Measurements from ENCODE around the gene ZFHX3.
A peak's percentile ranks its signal among the peaks of the same experiment; 100 is the strongest.

Gene ZFHX3

DNA sequence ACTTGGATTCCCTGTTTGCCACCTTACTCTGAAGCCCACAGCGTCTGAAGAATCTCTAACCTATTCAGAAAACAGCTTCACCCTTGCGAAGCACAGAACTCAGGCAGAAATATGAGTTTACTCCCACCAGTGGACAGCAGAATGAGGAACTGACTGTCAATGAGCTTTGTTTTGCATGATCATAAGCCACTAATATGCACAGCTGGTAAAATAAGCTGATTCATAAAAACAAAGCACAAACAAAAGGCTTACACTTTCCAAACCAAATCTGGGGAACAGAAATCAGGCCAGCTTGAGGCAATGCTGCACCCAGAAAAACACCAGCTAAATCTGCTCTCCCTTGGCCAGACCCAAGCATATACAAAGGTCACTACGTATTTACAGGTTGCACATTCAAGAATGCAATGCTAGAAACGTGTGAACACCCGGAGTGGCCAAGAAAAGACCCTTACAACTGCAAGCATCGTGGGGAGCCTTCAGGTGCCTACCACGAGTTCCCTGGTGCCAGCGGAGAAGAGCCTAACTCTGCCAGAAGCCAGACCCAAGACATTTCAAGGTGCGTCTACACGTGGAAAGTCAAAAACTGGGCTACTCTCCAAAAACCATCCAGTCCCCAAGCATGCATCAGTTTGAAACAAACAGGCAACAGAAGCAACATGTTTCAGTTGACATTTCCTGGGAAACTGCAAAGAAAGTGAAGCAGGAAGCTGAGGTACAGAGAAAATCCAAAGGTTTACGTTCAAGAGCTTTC, 207.1 kb downstream of the ZFHX3 start:
- no peak for DNase-seq (ENCODE audit: insufficient read length, low spot score)
- no peak for FAIRE-seq

DNA sequence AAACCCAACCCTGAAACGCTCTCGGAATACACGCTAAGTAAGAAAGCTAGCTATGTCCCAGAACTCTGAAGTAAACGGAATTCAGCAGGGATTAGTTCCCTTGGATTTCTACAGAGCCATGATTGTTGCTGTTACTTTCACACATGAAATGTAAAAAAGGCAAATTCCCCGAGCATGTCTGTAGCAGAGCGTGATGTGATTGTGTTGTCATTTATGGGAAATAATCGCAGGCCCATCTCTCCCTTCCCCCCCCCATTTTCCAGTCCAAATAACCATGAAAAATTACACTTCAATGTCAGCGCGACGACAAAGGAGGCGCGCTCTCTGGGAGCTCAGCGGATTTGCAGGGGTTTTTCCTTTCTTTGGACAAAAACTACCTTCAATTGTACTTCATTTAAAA, 209.0 kb downstream of the ZFHX3 start:
- FAIRE-seq, result no peak
- no peak for DNase-seq (ENCODE audit: insufficient read length, low spot score)

GRCh38 chr16:72838586-72838910, 209.4 kb downstream of the ZFHX3 start:
- FAIRE-seq (no peak), DNase-seq (ENCODE audit: insufficient read length, low spot score) (no peak)

GRCh38 chr16:72837846-72838585, 209.9 kb downstream of the ZFHX3 start:
- no peak for DNase-seq (ENCODE audit: insufficient read length, low spot score)

DNA sequence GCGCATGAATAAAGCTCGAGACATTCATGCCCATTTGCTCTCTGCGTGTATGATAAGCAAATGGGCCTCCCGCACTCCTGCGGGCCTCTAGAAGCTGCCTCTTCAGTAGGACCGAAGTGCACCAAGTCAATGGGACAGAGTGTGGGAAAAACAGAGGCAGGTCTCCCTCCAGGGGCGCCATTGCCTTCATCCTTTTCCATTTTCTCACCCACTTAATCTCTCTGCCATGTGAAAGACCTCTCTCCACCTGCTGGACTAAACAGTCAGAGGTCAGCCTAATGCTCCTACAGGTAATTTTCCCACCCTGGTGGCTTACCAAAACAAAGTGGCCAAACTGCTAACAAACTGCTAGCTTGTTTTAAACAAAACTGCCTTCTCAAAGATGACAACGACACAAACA, 210.9 kb downstream of the ZFHX3 start:
- FAIRE-seq, result no peak
- DNase-seq (ENCODE audit: insufficient read length, low spot score), result no peak

More at GRCh38 chr16:72837846-72838585, 209.9 kb downstream of the ZFHX3 start:
- FAIRE-seq, result peak; percentile 16

DNA sequence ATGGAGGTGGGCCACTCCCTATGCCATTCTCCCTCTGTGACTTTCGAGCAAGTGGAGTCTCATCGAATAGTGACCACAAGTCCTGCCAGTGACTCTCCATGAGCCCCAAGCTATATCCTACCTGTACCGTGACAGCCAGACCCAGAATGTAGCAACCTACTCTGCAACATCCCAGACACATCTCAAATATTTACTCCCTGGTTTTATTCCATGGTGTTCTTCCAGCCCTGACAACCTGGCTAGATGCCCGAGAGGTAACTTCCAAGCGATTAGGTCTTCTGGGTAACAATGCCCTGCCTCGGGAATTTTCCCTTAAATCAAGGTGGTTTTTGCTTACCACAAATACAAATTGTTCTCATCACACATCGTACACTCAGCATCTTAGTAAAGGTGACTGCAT, 211.7 kb downstream of the ZFHX3 start:
- FAIRE-seq (no peak), DNase-seq (ENCODE audit: insufficient read length, low spot score) (no peak)

DNA sequence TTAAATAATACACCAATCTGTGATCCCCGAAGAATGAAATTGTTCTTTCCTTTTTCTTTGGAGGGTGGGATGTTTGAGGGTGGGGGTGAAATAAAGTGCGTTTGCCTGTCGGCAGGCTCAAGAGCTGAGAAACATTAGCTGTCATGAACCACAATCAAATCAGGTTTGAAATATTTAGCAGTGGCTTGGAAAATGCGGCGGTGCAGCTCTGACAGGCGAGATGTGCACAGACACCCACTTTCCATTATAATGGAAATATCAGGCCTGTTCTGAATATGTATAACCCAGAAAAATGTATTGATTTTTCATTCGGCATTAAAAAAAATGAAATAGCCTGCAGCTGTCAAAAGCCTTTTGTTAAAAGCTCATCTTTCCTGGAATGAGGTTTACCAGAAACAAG, 212.8 kb downstream of the ZFHX3 start:
- FAIRE-seq, result no peak

GRCh38 chr16:72834499-72834898, 213.4 kb downstream of the ZFHX3 start:
- FAIRE-seq (no peak), DNase-seq (ENCODE audit: insufficient read length, low spot score) (no peak)

More for the DNA sequence above, 212.8 kb downstream of the ZFHX3 start:
- DNase-seq (ENCODE audit: insufficient read length, low spot score), result no peak

GRCh38 chr16:72833969-72834368, 214.0 kb downstream of the ZFHX3 start:
- DNase-seq (ENCODE audit: insufficient read length, low spot score) (no peak), FAIRE-seq (no peak)

DNA sequence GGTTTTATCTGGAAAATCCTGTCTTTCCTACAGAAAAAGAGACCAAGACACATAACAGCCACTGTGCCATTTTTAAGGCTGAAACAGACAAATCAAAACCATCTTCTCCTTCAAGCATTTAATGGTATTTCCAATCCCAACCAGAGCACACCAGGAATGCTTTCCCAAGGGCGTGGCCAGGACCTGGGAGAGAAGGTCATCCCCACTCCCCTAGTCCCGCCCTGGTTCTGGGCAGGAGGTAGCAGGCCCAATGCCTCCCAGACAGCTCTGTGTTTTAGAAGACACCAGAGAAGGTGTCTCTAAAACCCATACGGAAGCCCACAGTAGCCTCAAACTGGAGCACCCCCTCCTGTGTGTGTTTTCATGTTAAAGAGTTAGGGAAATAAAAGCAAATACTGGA, 214.4 kb downstream of the ZFHX3 start:
- FAIRE-seq (no peak), DNase-seq (ENCODE audit: insufficient read length, low spot score) (no peak)

DNA sequence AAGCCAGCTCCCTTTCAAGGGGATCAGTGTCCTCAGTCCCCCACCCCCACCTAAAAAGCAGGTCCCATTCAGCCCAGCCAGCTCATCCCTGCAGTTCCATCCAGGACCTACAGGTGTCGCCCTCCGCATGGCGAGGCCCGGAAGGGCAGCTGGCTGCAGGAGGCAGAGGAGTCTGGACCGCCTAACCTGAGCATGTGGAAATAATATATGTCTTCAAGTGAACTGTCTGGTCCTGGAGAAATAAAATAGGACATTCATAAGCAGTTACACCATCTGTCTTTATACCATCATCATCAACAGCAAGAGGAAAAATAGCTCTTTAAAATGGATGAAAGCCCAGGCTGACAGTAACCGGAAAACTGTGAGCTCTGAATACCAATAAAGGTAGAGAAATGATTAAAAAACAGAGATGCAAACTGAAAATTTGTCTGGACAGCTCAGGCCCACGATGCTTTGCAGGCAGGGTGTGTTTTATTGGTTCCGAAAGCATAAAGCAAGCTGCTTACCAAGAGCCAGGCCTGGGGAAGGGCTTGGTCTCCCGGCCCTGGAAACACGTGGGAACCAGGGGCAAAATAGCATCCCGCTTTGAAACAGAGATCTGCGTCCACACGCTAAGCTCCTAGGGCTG, 215.2 kb downstream of the ZFHX3 start:
- peak; percentile 87 for FAIRE-seq

GRCh38 chr16:72829846-72830775, 217.8 kb downstream of the ZFHX3 start:
- FAIRE-seq, result no peak
- DNase-seq (ENCODE audit: insufficient read length, low spot score), result no peak

More for the DNA sequence above, 215.2 kb downstream of the ZFHX3 start:
- DNase-seq (ENCODE audit: insufficient read length, low spot score), result peak; percentile 82

DNA sequence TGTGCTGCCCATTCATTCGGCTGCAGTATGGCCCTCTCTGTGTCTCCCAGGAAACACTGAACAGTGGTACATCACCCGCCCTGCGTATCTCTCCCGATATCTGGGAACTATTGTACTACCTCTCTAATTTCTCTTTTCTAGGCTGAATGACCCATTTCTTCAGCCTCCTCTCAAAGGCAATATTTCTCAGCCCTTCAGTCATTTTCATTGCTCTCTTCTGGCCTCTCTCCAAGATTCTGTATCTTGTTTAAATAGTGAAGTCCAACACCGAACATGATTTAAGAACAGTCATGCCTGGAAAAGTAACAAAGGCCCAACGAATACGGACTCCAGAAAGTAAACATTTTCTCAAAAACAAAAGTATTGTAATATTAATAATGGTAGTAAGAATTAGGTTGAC, 220.1 kb downstream of the ZFHX3 start:
- DNase-seq (ENCODE audit: insufficient read length, low spot score) (no peak), FAIRE-seq (no peak)

GRCh38 chr16:72825912-72826621, 221.9 kb downstream of the ZFHX3 start:
- no peak for DNase-seq (ENCODE audit: insufficient read length, low spot score)
- no peak for FAIRE-seq

GRCh38 chr16:72824761-72825160, 223.2 kb downstream of the ZFHX3 start:
- FAIRE-seq (no peak), DNase-seq (ENCODE audit: insufficient read length, low spot score) (no peak)

DNA sequence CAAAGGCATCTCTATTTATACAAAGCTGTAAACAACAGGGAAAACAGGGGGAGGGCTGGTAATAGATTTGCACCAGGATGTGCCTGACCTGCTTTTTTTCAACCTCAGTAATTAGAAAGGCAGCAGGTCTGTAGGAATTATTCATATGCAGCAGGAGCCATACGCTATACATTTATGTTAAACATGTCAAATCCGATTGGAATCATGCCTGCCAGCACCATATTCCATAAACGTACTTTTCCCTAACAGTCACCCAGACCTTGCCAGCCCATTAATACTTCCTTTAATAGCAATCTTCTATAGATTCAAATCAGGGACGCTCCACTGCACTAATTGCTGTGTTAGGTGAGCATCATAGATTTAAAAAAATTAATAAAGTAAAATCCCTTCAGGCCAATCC, 223.9 kb downstream of the ZFHX3 start:
- DNase-seq (ENCODE audit: insufficient read length, low spot score) (no peak), FAIRE-seq (no peak)

GRCh38 chr16:72821185-72821950, 226.6 kb downstream of the ZFHX3 start:
- FAIRE-seq (no peak), DNase-seq (ENCODE audit: insufficient read length, low spot score) (no peak)

- DNase-seq (ENCODE audit: insufficient read length, low spot score) (no peak), FAIRE-seq (no peak)
These were observed 228.6 kb downstream of the ZFHX3 start for GRCh38 chr16:72819345-72819744.

DNA sequence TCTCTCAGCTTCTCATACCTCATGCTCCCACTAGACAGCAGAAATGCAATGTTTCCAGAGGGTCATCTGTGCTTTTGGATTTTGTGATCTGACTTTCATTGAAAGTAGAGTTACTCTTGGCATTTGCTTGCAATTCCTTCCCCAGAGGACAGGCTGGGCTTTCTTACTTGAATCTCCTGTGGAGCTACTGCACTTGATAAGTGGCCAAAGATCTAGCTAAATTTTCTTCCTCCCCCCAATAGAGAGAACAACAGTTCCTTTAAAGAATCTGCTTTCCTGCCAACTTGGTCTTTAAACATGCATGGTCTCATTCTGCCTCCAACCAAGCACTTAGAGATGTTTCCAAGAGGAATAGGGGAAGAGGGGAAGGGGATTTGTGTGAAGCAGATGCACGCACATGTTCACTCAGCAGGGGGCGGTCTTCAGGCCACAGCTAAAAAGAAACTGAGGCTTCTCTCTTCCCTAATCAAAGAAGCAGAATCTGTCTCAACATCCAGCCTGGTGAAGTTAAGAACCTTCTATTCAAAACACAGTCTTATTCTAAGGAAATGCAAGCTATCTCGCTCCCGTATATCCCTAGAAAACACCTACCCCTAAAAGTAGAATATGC, 229.6 kb downstream of the ZFHX3 start:
- FAIRE-seq, result no peak
- DNase-seq (ENCODE audit: insufficient read length, low spot score), result no peak

All from HTR-8/SVneo (cell line).